Suprapubic skin (tissue), 2 donors: Measurements from ENCODE around the gene CACNA1D.

ENCODE experiments used
- EP300 ChIP-seq: sonication (generic); formaldehyde crosslinking; IDR thresholded peaks from one replicate; pipeline ENCODE4 v1.6.1; 2017; ENCODE audit warnings: antibody characterized with exemption
- POLR2A ChIP-seq, 2 donors: fragments of 450-650 bp; IDR thresholded peaks; one replicate each; pipeline ENCODE4 v1.6.1; 2017; ENCODE audit warnings: antibody characterized with exemption in 2 of 2, mild to moderate bottlenecking in 2 of 2, moderate library complexity in 2 of 2

- TF ChIP-seq EP300 (no peak), POLR2A (IDR thresholded peaks at IDR 0.05) (no peak)
Measured at GRCh38 chr3:53749448-53749847, 255.0 kb downstream of the CACNA1D start.
